HG02852 (cell line): ENCODE measurements around the gene BIRC5.
"Not testable (repeated sequence)": the region's sequence is repeated elsewhere in the genome, so short reads cannot be mapped to it uniquely, and the experiment has no call there.

ENCODE experiments used
- ATAC-seq: cut with Tn5 transposase; IDR thresholded peaks from one replicate; pipeline ENCODE4 v1.9.1; 2021; ENCODE audit warnings: mild to moderate bottlenecking, moderate library complexity; ENCODE audit not compliant: unreplicated experiment

Gene BIRC5

GRCh38 chr17:78214016-78214705, at the start of gene BIRC5:
BIRC5 (plus strand) TSS chr17:78214253; CDS start chr17:78214317, 64 bp downstream.
- ATAC-seq = peak; percentile 75

- ATAC-seq = no peak
These were observed 49.1 kb upstream of the BIRC5 start for GRCh38 chr17:78164748-78165607.

- no peak for ATAC-seq
These were observed 47.6 kb upstream of the BIRC5 start for GRCh38 chr17:78166416-78166815.

- peak; percentile 51 for ATAC-seq
These were observed 45.7 kb upstream of the BIRC5 start, which contains the start of gene SYNGR2 for GRCh38 chr17:78168242-78168902. SYNGR2 (plus strand) TSS chr17:78168581; CDS start chr17:78168617, 36 bp downstream.

- ATAC-seq = peak; percentile 32
These were observed 44.9 kb upstream of the BIRC5 start for GRCh38 chr17:78168903-78169793.

- no peak for ATAC-seq
These were observed 43.1 kb upstream of the BIRC5 start for GRCh38 chr17:78170692-78171590.

GRCh38 chr17:78171591-78172248, 42.3 kb upstream of the BIRC5 start:
- not testable (repeated sequence) for ATAC-seq

GRCh38 chr17:78172249-78173051, 41.6 kb upstream of the BIRC5 start:
- ATAC-seq = no peak

- ATAC-seq = no peak
These were observed 40.8 kb upstream of the BIRC5 start for GRCh38 chr17:78173097-78173715.

GRCh38 chr17:78174346-78174869, 39.6 kb upstream of the BIRC5 start:
- ATAC-seq = no peak

- ATAC-seq = no peak
These were observed 39.0 kb upstream of the BIRC5 start for GRCh38 chr17:78174870-78175642.

GRCh38 chr17:78175643-78175981, 38.4 kb upstream of the BIRC5 start:
- ATAC-seq = no peak

- no peak for ATAC-seq
These were observed 37.5 kb upstream of the BIRC5 start for GRCh38 chr17:78176548-78177025.

GRCh38 chr17:78179372-78179771, 34.7 kb upstream of the BIRC5 start:
- no peak for ATAC-seq

- no peak for ATAC-seq
These were observed 34.0 kb upstream of the BIRC5 start for GRCh38 chr17:78180083-78180482.

GRCh38 chr17:78180508-78180907, 33.5 kb upstream of the BIRC5 start:
- ATAC-seq = no peak

- ATAC-seq = no peak
These were observed 31.5 kb upstream of the BIRC5 start for GRCh38 chr17:78182504-78182903.
